ENCODE results near the gene PHLPP2. TPM values are rescaled to one million over a fixed set of nuclear protein-coding genes. Genes with fewer than 3 reads are reported as not detected.
"Not testable (repeated sequence)": the region's sequence is repeated elsewhere in the genome, so short reads cannot be mapped to it uniquely, and the experiment has no call there.

PHLPP2 gene
- total RNA-seq, 4 donors from 2014 or later: 0.49 to 5.7 (median 1.7) TPM

DNA sequence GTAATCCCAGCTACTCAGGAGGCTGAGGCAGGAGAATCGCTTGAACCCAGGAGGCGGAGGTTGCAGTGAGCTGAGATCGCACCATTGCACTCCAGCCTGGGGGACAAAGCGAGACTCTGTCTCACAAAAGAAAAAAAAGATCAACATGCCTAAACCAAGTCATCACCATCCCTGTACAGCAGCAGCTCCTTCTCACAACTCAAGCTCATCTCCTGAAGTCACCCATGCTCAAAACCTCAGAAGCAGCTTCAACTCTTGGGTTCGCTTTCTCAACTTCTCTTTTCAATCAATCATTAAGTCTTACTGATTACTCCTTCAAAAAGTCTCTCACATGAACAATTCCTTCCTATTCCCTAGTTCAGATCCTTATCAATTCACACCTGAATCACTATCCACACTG lies 31.3 kb downstream of the PHLPP2 start:
- Histone ChIP-seq H3K36me3 (peaks cover 0 to 19% (median 0%) of the 10 kb centered on the region in 3 donors), H3K27me3 (no peaks in the 10 kb centered on the region), H3K27ac (no peak overlapping the region), H3K9me3 (no peaks in the 10 kb centered on the region), H3K4me3 (no peak overlapping the region), H3K4me1 (no peaks in the 10 kb centered on the region)
- intact Hi-C loops (cut with DNase I): no loop called here
- TF ChIP-seq, protein P1, sequence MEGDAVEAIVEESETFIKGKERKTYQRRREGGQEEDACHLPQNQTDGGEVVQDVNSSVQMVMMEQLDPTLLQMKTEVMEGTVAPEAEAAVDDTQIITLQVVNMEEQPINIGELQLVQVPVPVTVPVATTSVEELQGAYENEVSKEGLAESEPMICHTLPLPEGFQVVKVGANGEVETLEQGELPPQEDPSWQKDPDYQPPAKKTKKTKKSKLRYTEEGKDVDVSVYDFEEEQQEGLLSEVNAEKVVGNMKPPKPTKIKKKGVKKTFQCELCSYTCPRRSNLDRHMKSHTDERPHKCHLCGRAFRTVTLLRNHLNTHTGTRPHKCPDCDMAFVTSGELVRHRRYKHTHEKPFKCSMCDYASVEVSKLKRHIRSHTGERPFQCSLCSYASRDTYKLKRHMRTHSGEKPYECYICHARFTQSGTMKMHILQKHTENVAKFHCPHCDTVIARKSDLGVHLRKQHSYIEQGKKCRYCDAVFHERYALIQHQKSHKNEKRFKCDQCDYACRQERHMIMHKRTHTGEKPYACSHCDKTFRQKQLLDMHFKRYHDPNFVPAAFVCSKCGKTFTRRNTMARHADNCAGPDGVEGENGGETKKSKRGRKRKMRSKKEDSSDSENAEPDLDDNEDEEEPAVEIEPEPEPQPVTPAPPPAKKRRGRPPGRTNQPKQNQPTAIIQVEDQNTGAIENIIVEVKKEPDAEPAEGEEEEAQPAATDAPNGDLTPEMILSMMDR (IDR thresholded peaks at IDR 0.05): no peak
- no peak for TF ChIP-seq POLR2A (IDR thresholded peaks at IDR 0.05)
- 93 to 98% methylated on average over 5 of the region's 5 CpGs for WGBS, 2 donors
- DNase-seq: no peak

DNA sequence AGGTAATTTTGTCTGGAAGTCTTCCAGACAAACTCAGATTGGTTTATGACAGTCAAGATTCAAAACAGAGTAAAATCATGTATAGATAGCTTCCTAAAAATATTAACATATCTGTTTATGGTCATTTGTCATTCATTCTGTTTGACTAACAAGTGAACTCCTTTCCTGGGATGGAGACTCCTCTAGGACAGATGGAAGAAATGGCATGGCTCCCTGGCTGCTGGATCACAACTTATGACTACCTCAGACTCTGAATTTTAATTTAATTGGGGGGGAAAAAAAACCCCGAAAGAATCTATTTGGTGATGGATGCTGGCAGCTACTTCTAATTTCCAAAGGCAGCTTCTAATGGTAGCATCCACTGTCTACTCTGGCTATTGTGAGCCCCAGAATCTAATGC lies 34.6 kb downstream of the PHLPP2 start:
- Histone ChIP-seq H3K27ac (no peak overlapping the region), H3K4me1 (no peaks in the 10 kb centered on the region), H3K4me3 (no peak overlapping the region), H3K27me3 (no peaks in the 10 kb centered on the region), H3K9me3 (no peaks in the 10 kb centered on the region), H3K36me3 (peaks cover 0 to 30% (median 0%) of the 10 kb centered on the region in 3 donors)
- no peak for TF ChIP-seq POLR2A (IDR thresholded peaks at IDR 0.05)
- TF ChIP-seq, protein P1 (IDR thresholded peaks at IDR 0.05): no peak
- 0 to 58% methylated on average over 1 of the region's 1 CpG for WGBS, 2 donors
- DNase-seq: no peak
- intact Hi-C loops (cut with DNase I): no loop called here

DNA sequence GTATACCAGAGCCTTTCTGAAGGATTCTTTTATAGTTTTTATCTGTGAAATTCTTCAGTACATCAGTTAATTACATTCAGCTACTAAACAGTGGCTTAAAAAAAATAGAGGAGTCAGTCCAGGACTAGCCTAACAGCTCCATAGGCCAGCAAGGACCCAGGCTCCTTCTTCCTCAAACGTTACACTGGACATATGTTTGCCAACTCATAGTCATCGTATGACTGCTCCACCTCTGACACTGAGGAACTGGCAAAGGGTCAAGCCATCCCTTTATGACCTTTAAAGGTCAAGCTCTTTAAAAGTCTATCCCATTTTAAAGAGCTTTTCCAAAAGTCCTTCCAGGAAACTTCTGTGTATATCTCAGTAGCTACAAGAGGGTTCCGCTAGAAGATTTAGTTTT lies 36.6 kb downstream of the PHLPP2 start:
- TF ChIP-seq POLR2A (IDR thresholded peaks at IDR 0.05): no peak
- TF ChIP-seq, protein P1 (IDR thresholded peaks at IDR 0.05): no peak
- Histone ChIP-seq H3K36me3 (peaks cover 0 to 51% (median 0%) of the 10 kb centered on the region in 3 donors), H3K27ac (no peak overlapping the region), H3K27me3 (no peaks in the 10 kb centered on the region), H3K9me3 (no peaks in the 10 kb centered on the region), H3K4me1 (no peaks in the 10 kb centered on the region), H3K4me3 (no peak overlapping the region)
- 61 to 70% methylated on average over 3 of the region's 3 CpGs for WGBS, 2 donors
- DNase-seq: no peak
- intact Hi-C loops (cut with DNase I): no loop called here

DNA sequence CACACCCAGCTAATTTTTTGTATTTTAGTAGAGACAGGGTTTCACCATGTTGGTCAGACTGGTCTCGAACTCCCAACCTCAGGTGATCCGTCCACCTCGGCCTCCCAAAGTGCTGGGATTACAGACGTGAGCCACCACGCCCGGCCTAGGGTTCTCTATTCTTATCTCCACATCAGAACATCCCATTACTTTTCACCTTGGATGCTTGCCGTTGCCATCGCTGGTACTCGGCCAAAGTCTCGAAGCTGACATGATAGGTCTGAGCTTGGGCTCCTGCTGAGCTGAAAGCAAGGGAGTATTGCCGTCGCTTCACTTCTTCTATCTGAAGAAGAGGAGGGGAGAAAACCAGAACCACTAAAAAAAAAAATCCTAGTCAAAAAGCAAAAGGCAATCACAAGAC lies 40.2 kb downstream of the PHLPP2 start:
- peaks cover 0 to 66% (median 0%) of the 10 kb centered on the region in 3 donors for H3K36me3 ChIP-seq

DNA sequence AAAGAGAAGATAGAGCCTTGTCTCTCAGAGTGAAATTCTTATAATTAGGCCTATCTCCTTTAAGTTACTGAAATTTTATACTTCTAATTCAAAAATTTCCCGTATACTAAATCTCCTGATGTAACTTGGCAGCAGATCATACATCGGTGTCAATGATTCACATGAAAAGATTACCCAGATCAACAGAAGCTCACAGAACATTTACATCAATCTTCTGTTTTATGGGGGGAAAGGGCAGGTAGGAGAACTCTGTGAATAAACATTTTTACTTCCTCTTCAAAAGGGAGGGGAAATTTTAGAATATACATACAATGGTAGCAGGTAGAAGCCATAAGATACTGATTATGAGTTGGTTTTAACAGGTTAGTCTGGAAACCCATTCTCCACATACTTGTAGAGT lies 43.1 kb downstream of the PHLPP2 start:
- TF ChIP-seq, protein P1 (IDR thresholded peaks at IDR 0.05): no peak
- TF ChIP-seq POLR2A (IDR thresholded peaks at IDR 0.05): no peak

More for the DNA sequence above, 40.2 kb downstream of the PHLPP2 start:
- DNase-seq; intact Hi-C loops (cut with DNase I); H3K27ac ChIP-seq; H3K4me3 ChIP-seq; H3K27me3 ChIP-seq; H3K4me1 ChIP-seq; H3K9me3 ChIP-seq: not testable (repeated sequence)
- WGBS, 2 donors: 93 to 96% methylated on average over 7 to 12 of the region's 12 CpGs

DNA sequence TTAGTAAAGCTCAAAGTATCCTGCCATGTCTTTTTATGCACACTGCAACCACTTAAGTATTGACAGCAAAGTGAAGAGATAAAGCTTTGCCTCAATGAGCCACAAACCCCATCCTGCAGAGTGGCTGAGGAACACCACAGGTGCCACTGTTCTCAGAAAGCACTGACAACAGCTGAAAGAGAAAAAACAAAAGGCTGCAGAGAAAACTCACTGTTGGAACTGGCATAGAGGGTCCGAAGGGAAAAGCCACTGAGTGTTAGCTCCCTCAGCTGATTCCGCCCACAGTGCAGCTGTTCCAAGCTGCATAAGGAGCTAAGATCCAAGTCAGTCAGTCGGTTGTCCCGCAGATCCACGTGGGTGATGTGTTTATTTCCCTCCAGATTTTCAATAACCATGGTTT lies 48.3 kb downstream of the PHLPP2 start:
- H3K4me3 ChIP-seq: no peak overlapping the region
- no peaks in the 10 kb centered on the region for H3K4me1 ChIP-seq
- no peaks in the 10 kb centered on the region for H3K9me3 ChIP-seq
- no peak for TF ChIP-seq POLR2A (IDR thresholded peaks at IDR 0.05)
- TF ChIP-seq, protein P1 (IDR thresholded peaks at IDR 0.05): no peak
- DNase-seq: no peak
- WGBS, 2 donors: 90 to 95% methylated on average over 5 of the region's 5 CpGs
- no peak overlapping the region for H3K27ac ChIP-seq
- H3K36me3 ChIP-seq: peaks cover 0 to 80% (median 0%) of the 10 kb centered on the region in 3 donors
- intact Hi-C loops (cut with DNase I): no loop called here
- H3K27me3 ChIP-seq: no peaks in the 10 kb centered on the region

More for the DNA sequence above, 43.1 kb downstream of the PHLPP2 start:
- Histone ChIP-seq H3K4me1 (no peaks in the 10 kb centered on the region), H3K27me3 (no peaks in the 10 kb centered on the region), H3K27ac (no peak overlapping the region), H3K9me3 (no peaks in the 10 kb centered on the region), H3K4me3 (no peak overlapping the region), H3K36me3 (peaks cover 0 to 80% (median 0%) of the 10 kb centered on the region in 3 donors)
- intact Hi-C loops (cut with DNase I): no loop called here
- WGBS, 2 donors: 47 to 56% methylated on average over 2 of the region's 2 CpGs
- DNase-seq: no peak

Data from esophagus squamous epithelium (tissue), 5 donors.